CD4-positive, alpha-beta T cell treated with Interferon gamma for 1 hour (primary cell): ENCODE measurements around the gene TPPP2.
"Not testable (repeated sequence)": the region's sequence is repeated elsewhere in the genome, so short reads cannot be mapped to it uniquely, and the experiment has no call there.

Experiments used
- DNase-seq: peaks from one replicate; pipeline ENCODE4 v3.0.0-alpha.2; 2020

The TPPP2 gene

DNA sequence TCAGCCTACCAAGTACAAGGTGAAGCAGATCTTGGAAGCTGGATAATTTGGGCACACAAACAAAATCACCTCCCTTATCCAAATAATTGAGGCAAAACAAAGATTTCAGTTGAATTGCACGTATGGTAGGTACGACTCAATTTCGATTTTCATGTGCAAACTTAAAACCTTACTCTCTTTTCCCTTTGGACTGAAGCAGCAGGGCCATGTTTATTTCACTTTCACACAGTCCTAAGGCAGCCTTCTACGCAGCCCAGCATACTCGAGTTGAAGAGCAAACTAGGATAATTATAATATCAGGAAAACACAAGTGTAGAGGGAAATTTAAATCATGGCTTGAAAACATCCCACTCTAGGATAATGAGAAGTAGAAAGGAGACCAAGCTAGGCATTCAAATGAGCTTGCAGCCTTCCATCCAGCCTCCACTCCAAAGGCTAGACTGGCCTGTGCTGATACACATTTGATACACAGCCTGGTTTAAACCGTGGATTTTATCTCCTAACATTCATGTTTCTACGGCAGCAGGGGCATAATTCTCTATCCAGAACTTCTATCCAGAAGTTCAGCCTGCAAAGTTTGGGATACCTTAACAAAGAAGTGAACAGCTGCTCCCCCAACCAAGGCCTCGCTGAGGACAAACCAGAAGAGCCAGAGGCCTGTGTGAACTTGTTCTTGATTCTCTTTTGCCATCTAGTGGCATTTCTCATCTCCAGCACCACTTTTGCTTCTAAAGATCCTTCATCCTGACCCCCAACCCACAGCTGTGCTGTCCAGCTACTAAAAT lies 9.8 kb downstream of the TPPP2 start:
- no peak for DNase-seq

DNA sequence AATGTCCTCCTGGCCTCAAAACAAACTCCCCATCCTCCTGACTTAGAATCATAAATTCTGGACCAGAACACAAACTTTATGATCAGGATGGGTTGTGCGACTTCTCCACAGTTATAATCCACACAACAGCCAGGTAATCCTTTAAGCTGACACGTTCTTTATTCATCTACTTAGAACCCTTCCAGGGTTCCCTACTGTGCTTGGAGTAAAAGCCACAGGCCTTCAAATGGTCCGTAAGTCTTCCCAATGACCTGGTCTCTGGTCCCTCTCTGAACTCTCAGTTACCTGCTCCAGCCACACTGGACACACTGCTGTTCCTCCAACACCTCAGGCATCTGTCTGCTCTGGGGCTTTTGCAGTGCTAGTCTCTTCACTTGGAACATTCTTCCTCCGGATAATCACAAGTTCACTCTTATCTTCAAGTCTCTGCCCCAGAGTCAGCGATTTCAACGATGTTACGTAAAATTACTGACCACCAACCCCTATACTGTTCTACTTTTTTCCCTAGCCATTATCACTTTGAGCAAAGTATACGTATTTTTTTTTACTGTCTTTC lies 10.4 kb downstream of the TPPP2 start:
- no peak for DNase-seq

DNA sequence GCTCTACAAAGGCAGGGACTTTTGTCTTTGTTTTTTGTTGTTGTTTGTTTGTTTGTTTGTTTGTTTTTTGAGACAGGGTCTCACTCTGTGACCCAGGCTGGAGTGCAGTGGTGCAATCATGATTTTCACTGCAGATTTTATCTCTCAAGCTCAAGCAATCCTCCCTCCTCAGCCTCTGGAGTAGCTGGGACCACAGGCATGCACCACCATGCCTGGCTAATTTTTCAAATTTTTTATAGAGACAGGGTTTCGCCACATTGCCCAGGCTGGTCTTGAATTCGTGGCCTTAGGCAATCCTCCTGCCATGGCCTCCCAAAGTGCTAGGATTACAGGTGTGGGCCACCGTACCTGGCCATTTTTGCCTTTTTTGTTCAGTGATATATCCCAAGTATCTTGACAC lies 10.9 kb downstream of the TPPP2 start:
- not testable (repeated sequence) for DNase-seq

DNA sequence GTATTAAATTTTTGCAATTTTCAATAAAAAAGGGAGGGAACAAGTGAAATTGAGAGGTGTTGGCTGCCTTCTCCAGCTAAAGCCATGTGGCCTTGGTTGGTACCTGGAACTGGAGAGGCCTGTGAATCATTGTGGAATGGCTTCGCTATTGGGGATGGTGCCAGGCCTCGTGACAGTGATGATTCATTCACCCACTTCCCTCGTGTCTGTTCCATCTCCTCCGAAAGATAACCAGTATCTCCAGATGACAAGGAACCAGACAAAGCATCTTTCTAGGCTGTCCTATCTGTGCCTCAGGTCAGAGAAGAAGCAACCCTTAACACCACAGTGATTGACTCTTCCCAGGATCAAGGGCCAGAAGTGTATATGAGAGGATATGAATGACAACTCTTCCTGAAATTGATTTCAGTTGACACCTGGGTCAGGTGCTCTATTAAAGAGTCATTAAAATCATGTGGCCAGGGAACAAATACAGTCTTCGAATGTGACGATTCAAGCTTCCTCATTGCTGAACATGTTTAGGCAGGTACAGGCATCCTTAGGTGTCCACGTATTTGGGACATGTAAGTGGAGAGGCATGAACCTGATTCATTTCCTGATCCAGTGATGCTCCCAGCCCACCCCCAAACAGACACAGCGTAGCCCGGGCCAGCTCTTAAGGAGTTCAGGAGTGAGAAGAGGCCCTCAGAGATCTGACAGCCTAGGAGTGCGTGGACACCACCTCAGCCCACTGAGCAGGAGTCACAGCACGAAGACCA lies 11.8 kb downstream of the TPPP2 start, which contains the start of gene RNASE7:
TSS of gene RNASE7 (plus strand) at position 687 of the 758 bp plus-strand sequence. CDS start 631 bp downstream, outside the sequence.
- no peak for DNase-seq

DNA sequence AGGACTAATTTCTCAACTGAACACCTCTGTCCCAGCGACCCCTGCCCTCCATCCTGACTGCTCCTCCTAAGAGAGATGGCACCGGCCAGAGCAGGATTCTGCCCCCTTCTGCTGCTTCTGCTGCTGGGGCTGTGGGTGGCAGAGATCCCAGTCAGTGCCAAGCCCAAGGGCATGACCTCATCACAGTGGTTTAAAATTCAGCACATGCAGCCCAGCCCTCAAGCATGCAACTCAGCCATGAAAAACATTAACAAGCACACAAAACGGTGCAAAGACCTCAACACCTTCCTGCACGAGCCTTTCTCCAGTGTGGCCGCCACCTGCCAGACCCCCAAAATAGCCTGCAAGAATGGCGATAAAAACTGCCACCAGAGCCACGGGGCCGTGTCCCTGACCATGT lies 12.9 kb downstream of the TPPP2 start:
- no peak for DNase-seq

DNA sequence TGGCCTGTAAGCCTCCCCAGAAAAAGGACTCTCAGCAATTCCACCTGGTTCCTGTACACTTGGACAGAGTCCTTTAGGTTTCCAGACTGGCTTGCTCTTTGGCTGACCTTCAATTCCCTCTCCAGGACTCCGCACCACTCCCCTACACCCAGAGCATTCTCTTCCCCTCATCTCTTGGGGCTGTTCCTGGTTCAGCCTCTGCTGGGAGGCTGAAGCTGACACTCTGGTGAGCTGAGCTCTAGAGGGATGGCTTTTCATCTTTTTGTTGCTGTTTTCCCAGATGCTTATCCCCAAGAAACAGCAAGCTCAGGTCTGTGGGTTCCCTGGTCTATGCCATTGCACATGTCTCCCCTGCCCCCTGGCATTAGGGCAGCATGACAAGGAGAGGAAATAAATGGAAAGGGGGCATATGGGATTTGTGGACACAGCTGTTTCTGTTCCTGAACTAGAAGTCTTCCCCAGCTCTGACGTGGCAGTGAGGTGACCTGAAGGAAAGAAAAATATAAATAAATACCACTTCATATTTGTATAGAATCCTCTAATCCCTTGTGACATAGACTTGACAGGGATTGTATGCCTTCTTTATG lies 13.5 kb downstream of the TPPP2 start:
- no peak for DNase-seq

DNA sequence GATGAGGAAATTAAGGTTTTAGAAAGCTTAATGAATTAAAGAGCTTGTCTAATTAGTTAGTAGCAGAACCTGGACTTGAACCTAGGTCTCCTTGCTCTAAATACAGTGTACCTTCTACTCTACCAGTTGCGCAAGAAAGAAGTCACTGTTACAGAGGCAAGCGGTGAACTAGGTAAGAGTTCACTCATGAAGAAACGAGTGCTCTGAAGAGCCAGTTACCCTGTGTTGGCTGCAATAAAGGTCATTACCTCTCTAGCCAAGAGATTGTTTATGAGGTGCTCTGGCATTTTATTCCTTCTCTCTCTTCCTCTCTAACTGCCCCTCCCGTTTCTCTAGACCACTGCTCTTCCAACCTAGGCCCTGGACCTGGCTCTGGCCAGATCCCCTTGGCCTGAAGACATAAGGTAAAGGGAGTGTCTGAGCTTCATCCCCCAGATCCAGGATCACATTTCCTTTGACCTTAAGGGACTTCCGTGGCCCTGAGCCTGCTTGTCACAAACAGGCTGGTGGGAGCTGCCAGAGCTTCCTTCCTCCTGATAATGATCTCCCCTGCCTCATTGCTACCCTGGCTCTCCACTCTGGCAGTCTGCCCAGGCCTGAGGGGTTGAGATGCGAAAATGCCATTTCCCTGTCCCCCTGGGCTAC lies 14.1 kb downstream of the TPPP2 start:
- no peak for DNase-seq

DNA sequence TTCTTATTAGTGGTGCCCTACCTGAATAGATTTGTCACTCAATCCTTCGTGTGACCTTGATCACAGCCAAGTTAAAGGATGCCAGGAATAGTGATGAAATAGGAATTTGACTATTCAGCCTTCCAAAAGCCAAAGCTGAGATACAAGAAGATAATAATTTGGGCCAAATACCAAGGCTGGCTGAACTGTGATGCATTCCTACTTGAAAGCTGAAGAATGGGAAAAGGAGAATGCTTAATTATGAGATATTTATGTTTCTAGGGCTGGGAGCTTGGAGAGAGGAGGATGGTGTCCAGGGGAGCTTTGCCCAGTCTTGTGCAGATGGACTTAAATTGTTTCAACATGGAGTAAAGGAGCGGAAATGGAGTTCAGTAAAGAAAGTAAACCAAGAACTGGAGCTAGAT lies 17.4 kb downstream of the TPPP2 start:
- DNase-seq: no peak

DNA sequence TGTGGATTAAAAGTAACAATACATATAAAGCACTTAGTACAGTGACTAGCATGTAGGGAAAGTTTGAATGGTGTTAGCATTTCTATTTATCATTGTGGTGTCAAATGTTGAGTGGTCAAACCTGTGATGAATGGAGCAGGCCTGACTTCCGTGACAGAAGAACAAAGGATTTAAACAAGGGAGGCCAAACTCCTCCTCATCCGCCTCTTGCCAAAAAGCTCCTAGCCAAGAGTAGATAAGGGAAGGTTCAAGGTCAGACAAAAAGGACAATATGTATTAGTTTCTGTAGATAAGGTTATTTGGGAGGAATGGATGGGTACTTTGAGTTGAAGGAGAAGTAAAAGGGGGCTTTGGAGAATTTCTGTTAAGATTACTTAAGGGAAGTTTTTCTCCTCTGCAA lies 18.6 kb downstream of the TPPP2 start:
- no peak for DNase-seq

DNA sequence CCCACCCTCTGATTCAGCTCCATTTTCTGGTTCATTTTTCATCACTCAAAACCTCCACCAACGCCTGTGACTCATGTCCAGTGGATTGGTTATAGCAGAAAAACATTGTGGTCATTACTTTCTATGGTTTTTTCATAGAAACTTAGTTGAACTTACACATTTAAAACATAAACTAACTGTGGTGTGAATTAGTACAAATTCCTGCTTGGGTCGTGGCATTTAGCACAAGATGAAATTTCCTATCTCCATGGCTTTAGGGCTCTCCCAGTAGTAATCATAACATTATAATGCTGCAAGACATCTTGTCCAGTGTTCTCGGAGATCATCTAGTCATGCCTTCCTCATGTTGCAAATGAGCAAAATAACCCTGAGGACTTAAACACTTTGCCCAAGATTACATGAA lies 19.3 kb downstream of the TPPP2 start:
- DNase-seq: no peak

DNA sequence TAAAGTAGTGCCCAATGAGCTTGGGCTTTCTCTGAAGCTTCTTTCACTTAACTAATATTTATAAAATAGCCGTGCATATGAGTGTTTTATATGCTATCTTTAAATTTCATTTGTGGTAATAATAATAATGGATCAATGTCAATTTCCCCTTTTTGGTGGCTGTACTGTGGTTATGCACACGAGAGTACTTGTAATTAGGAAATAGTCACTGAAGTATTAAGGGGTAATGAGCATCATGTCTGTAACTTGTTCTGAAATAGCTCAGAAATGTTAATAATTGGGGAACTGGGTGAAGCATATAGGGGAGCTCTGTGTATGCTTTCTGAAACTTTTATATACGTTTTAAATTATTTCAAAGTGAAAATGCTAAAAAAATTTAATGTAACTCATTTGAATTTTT lies 20.6 kb downstream of the TPPP2 start:
- no peak for DNase-seq

DNA sequence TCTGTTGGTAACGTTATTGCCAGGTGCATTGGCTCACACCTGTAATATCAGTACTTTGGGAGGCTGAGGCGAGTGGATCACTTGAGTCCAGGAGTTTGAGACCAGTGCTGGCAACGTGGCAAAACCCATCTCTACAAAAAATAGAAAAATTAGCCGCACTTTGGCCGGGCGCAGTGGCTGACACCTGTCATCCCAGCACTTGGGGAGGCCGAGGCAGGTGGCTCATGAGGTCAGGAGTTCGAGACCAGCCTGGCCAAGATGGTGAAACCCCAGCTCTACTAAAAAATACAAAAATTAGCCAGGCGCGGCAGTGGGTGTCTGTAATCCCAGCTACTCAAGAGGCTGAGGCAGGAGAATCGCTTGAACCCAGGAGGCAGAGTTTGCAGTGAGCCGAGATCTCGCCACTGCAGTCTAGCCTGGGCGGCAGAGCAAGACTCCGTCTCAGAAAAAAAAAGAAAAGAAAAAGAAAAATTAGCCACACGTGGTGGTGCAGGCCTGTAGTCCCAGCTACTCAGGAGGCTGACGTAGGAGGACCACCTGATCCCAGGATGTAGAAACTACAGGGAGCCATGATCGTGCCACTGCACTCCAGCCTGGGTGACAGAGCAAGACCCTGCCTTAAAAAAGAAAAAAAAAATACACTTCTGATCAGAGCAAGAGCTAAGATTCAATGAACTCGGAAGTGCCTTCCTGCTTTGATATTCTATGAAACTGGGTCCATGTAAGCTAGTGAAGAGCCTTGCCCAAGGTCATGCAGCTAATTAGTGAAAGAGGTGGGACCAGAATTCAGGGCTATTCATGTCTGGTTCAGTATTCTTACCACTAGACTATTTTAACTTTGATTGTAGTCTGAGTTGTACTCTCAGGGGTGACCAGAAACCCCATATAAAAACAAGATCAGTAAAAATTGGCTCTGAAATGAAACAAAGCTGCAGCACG lies 23.4 kb downstream of the TPPP2 start:
- no peak for DNase-seq

DNA sequence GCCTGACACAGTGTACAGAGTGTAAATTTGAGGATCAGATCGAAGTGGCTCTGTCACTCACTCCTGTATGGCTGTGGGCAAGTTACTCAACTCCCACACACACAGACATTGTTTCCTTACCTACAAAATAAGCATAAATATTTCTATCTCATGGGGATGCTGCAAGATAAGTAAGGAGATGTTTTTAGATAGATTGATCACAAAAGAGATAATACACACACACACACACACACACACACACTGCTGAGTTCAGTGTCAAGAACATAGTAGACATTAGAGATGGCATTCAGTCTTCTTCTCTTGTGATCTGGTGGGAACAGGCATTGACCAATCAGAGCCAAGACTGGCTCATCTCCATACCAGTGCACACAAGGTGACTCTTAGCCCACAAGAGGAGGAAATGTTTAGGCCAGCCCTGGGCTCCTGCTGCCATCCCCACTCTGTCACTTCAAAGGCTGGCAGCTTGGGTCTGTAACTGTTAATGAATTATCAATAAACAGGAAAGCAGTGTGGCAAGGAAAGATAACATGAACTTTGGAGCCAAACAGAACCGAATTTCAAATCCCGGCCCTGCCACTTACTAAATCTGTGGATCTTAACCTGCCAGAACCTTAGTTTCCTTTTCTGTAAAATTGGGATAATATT lies 24.2 kb downstream of the TPPP2 start:
- no peak for DNase-seq

DNA sequence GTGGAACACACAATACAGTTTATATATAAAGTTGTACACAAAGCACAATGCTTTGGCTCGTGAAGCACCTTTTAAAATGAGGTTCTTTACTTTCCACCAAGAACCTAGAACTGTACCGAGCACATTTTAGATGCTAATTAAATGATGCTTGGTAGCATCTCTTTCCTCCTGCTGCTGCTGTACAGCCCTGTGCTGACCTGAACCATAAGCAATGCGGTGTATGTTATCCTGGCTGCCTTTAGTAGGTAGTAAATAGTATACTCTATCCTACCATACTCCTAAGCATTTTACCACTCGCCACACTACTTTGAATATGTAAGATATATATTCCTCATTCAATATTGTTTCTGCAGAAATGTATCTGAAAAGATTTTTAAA lies 24.7 kb downstream of the TPPP2 start:
- no peak for DNase-seq

DNA sequence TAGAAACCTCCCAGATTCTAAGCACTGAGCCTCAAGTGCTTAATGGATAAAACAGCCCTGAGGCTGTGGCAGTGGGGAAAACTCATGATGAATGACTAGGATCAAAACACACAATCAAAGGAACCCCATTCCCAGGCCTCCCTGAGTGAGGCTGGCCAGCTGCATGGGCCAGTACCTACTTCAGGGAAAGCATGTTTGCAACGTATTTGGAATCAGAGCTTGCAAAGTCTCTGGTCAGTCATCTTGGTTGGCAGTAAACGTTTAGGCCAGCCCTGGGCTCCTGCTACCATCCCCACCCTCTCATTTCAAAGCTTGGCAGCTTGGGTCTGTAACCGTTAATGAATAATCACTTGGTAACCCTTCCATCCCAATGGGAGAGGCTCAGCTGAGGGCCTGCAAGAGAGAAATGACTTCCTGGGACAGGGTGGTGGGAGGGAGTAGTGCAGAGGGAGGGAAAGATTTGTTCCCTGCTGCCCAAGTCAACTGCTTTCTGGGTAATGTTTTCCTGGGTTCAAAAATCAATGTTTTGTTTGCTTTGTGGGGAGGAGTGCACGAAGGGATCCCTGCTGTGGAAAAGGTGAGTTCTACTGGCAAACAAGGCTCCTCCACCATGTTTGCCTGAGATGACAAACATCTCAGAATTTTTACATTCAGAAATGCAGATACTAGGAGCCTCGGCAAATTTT lies 25.6 kb downstream of the TPPP2 start:
- DNase-seq: no peak

DNA sequence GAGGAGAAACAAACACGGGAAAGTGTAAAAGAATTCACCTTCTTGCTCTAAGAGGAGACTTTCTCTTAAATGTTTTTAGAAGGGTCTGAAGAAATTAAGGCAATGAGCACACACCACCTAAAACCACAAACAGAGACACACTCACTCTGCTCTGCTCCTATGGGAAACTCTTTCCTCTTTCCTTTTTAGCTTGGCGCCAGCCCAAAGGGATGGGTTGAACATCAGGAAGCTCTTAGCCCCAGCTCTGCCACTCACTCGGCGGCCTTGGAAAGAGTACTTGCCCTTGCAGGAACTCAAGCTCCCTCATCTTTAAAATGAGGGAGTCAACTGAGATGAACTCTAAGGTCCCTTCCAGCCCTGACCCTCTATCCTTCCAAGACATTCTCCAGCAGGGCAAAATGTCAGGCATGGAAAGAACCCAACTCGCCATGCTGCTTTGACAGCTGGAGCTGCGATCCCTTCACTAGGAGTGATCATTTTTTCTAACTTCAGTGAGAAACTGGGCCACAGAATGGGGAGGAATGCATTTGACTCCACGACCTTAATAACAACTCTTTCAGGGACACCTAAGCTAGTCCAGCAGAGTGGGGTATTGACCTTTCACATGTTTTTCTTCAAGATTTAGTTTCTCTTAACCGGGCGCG lies 26.6 kb downstream of the TPPP2 start:
- DNase-seq: no peak

DNA sequence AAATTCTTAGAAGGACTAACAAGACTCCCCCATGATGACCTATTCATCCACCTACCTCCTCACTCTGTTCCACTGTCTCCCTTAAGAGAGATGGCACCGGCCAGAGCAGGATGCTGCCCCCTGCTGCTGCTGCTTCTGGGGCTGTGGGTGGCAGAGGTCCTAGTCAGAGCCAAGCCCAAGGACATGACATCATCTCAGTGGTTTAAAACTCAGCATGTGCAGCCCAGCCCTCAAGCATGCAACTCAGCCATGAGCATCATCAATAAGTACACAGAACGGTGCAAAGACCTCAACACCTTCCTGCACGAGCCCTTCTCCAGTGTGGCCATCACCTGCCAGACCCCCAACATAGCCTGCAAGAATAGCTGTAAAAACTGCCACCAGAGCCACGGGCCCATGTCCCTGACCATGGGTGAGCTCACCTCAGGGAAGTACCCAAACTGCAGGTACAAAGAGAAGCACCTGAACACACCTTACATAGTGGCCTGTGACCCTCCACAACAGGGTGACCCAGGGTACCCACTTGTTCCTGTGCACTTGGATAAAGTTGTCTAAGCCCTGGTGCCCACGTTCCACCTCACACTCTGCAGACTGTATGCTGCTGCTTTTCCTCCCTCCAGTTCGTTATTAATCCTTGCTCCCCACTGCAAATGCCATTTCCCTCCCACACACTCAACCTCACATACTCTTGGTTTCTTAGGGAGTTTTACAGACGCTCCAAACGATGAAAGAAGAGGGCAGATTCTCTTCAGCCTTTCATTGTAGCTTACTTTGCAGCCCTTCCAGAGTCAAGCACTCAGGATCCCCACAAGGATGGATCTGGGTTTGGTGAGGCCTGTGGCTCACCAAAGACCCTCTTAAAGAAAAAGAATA lies 28.0 kb downstream of the TPPP2 start, which contains the start of gene RNASE8:
TSS of gene RNASE8 (plus strand) at position 20 of the 873 bp plus-strand sequence. CDS start at position 91, 71 bp downstream.
- DNase-seq: no peak

DNA sequence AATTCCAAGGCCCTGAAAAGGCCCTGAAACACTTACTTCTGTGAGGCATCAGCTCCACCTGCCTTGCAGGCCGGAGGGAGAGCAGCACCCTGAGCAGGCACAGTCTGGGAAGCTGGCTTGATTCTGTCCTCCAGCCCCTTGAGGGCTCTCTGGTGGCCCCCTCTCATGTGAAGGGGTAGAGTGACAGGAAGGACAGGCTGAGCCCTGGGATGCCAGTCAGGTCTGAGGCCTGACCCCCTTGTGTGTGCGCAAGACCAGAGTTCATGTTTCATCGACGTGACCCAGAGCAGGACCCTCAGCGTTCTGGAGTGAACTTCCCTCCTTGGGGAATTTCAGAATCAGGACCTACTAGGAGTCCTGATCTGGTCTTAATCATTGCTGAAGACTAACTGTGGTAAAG lies 28.9 kb downstream of the TPPP2 start:
- DNase-seq: no peak
